ACHN (cell line): ENCODE results near the gene E2F4.

ENCODE experiments used
- DNase-seq: peaks from one replicate; pipeline ENCODE4 v3.0.0-alpha.2; 2015
- in situ Hi-C: cut with HindIII; loops from 2 replicates; pipeline ENCODE4 v1.10.0; 2017; ENCODE audit warnings: low sequenced_read_pairs, low pct_ligation_motif_present, low pct_unique_long_range_greater_than_20kb

E2F4 gene

DNA sequence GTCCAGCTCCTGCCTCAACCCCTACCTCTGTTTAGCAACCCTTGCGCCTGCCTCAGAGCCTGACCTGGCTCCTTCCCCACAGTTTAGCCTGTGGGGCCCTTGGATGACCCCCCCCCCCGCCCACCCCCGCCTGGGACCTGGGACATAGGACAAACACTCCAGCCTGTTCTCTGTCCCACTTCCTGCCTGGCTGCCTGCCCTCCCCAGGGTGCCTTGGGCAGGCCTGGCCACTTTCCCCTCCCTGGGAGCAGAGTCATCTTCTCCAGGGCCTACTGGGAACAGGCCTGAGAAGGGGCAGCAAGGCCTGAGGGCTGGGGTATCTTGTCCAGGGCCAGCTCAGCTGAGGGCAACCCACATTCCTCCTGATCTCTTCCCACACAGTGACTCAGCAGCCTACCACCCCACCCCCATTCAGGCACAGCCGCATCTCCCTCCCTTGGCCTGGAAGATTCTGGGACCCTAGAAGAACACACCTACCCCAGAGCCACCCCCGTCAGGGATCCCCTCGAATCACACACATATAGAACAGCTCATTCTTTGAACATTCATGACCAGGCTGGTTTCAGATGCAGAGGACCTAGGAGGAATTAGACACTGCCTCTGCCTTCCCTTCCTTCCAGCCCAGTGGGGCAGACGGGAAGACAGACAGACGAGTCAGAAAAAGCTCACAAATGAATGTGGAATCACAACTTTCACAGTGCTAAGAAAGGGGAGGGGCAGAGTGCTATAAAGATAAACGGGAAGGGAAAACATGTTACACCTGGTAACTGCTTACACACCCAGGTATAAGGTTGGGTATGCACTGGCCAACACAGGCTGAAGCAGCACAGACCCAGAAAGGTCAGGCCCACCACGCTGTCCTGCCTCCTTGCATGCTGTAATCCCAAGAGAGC is 49.3 kb downstream of the E2F4 start:
- DNase-seq = peak; percentile 79
- in situ Hi-C loops = no loop called here

DNA sequence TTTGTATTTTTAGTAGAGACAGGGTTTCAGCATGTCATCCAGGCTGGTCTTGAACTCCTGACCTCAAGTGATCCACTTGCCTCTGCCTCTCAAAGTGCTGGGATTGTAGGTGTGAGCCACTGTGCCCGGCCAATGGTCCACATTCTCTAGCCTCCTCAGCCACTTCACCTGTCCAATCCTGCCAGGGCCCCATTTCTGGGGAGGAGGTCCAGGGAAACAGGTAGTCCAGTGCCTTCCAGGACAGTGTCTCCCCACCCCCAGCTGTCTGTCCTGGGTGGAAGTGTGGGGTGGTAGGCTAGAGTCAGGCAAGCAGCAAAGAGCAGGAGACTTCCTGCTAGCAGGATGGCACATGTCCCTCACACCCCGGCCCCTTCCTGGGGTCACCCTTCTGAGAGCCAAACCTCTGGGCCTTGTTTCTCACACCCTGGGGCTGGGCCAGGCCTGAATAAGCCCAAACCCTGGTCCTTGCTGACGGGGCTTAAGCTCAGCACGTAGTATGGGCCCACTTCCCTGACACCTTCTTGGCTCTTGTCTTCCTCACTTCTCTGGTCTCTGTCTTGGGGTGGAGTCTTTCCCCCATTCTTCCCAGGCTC is 50.3 kb downstream of the E2F4 start:
- in situ Hi-C loops = no loop called here

DNA sequence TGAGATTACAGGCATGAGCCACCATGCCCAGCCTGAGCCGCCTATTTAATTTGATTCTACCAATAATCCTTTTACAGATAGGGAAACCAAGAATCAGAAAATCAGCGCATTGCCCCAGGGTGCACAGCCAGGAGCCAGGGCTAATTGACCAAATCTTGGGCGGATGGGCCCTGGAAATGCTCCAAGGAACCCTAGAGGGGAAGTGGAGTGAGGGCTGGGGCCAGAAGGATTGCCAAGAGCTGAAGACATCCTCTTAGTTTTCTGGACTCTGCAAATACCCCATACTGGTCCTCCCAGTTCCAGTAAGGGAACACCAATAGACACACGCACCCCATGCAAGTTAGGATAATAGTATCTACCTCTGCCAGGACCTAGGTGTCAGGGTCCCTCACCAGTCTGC is 51.5 kb downstream of the E2F4 start:
- in situ Hi-C loops = no loop called here
- DNase-seq = no peak

More for the DNA sequence above, 50.3 kb downstream of the E2F4 start:
- no peak for DNase-seq

DNA sequence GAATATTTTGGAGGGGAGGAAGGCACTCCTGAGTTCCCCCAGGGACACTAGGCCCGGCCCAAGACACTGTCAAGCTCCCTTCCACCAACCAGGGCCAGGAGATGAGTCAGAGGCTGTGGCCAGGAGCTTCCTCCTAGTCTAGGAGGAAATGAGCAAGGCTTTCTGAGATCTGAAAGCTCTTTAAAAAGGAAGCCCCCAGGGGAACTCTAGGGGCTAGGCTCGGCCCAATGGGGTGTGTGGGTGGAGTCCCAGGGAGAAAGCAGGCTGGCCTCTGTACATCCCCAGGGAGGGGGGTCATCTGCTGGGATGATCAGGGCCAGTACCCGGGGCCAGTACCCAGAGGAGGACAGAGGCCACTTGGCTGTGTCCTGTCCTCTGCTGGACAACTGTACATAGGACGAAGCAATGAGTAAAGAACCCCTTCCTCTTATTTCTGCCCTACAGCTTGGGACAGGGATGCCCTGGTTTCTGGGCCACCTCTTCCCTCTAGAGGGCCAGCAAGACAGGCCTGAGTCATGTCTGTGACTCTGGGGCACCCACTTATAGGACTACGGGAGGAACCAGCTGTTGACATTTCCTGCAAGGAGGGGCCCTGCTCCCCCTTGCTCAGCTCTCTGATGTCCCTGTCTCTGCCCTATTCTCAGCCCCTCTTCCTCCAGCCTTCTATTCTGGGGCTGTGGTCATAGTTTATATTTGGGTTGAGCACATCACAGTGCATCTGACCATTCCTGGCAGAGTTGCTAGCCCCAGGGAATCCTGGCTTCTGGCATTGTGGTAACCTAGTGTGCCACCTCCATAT is 52.6 kb downstream of the E2F4 start:
- DNase-seq = peak; percentile 91
- in situ Hi-C loops = no loop called here

DNA sequence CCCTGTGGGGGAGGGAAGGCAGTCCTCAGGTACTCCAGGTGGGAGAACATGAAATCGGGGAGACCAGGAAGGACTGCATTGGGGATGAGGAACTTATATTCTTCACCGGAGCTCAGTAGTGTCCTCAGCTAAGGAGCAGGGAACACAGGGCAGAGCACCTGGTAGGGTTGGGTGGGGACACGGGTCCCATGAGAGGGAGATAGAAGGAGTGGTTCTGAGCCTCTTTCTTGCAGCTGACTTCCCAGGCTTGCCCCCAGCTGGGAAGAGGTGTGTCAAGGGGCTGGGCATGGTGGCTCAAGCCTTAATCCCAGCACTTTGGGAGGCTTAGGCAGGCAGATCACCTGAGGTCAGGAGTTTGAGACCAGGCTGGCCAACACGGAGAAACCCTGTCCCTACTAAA is 53.2 kb downstream of the E2F4 start:
- in situ Hi-C loops = no loop called here
- no peak for DNase-seq

DNA sequence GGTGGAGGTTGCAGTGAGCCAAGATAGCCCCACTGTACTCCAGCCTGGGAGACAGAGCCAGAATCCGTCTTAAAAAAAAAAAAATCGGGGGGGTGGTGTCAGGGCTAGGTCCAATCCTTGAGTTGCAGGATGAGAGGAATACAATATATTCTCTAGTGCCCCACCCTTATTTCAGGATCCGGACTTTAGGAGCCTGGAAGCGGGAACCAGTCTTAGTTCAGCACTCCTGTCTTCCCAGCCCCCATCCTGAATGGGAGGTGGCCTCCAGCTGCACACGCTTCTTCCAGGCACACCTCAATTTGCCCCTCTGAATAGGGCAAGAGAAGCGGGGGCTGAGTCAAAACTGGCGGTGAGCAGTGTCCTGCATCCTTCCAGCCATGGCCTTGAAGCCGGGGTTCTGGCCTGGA is 53.7 kb downstream of the E2F4 start:
- in situ Hi-C loops = no loop called here
- DNase-seq = no peak

DNA sequence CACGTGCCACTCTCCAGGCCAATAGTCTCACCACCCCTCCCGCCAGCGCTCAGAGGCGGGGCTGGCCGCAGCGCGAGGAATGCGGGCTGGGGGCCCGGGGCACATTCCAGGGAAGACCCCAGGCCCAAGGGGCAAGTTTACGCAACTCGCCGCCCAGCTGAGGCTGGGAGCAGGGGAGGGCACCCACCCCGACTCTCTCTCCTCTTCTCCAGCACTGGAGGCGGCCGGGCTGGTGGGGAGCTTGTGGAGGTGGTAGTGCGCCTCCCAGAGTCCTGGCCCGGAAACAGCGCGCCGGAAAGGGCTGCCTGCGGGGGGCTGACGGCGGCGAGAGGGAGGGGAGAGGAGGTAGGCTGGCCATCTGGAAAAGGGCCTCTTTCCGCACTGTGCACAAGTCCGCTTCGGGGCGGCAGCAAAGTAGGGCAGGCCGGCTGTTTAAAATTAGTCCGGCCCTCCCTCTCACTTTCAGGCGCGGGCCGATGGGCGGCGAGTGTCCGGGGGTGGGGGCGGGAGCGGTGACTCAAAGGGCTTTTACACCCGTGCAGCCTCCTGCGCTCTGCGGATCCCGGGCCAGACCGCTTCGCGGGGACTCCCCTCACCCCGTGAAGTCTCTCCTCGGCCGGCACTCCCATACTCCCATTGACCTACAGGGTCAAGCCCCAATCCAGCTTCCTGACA is 54.3 kb downstream of the E2F4 start:
- peak; percentile 91 for DNase-seq
- in situ Hi-C loops = no loop called here

DNA sequence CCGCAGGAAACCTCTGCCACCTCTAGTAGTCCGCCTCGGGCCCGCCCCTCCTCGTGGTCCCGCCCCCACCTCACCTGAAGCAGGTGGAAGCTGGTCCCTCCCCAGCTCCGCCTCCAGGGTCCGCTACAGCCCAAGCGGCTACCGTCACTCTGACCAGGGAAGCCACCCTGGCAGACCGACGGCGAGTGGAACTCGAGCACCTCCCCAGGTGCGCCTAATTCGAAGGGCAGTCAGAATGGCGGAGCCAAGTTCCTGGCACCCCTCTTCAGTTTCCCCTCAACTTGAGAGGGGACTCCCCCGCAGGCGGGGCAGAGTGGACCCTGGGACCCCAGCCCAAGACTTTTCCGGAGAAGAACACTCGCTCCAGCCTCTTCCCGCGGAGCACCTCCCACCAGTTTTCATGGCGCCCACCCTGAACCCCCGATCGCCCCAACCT is 54.8 kb downstream of the E2F4 start:
- peak; percentile 48 for DNase-seq
- in situ Hi-C loops = no loop called here

DNA sequence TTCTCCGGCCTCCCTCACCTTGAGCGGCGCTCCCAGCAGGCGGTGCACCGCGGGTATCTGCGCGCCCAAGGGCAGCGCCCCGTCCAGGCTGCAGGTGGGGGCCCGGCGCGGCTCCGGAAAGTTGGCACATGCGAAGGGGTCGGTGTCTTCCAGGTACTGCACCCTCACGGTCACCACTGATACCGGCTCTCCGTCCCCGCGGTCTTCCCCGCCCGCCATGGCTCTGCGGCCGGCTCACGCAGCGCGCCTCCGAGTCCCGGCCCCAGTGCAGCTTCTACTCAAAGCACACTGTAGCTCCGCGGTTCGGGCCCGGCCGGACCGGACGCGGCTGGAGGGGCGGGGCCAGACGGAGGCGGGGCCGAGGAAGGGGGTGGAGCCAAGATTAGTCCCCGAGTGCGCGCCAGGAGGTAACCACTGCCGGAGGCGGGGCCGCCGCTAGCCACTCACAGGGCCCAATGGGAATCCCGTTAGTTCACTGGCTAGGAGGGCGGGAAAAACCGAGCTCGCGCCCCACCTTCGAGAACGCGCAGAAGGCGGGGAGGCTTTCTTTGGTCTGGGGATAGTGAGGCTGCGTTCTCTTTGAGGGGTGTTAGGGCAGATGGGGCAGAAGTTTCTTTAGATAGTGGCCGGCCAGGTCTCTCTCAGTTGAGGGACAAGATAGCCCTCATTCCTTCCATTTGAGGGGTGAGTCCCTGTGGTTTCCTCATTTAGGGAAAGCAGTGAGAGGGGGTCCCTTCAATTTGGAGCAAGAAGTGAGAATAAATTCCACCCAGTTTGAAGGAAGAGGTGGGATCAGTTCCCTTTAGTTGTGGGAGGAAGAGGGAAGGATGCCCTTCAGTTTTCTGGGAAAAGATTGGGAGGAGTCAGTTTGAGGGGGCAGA is 55.5 kb downstream of the E2F4 start, which contains the start of gene FHOD1:
FHOD1 (minus strand) TSS at position 290 of the 881 bp plus-strand sequence; CDS start at position 219, 71 bp downstream.
- in situ Hi-C loops = no loop called here
- peak; percentile 98 for DNase-seq

DNA sequence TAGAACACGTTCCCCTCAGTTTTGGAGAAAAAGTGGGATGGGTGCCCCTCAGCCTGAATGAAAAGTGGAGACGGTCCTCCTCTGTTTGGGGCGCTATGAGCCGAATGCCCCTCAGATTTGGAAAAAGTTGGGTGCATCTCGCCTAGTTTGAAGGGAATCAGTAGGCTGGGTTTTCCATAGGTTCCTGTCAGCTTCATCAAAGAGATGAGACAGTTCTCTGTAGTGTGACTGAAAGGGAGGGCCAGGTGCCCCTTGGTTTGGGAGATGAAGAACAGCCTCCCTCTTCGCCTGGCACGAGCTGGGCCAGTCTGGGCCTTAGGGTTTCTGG is 56.1 kb downstream of the E2F4 start:
- peak; percentile 33 for DNase-seq
- in situ Hi-C loops = no loop called here
